Endothelial cell (in vitro differentiated cells): ENCODE results near the gene IQSEC1. TPM values are rescaled to one million over a fixed set of nuclear protein-coding genes. Genes with fewer than 3 reads are reported as not detected.

ENCODE experiments used
- DNase-seq: peaks from one replicate; pipeline ENCODE4 v3.0.0; 2021; ENCODE audit warnings: low spot score
- H3K27ac Mint-ChIP-seq: one replicate; pipeline ENCODE4 v1.8.0; 2021; ENCODE audit warnings: mixed read lengths, inconsistent platforms; ENCODE audit not compliant: unreplicated experiment
- H3K27me3 Mint-ChIP-seq: one replicate; pipeline ENCODE4 v1.8.0; 2021; ENCODE audit warnings: mild to moderate bottlenecking, moderate library complexity, mixed read lengths, inconsistent platforms; ENCODE audit not compliant: unreplicated experiment
- H3K36me3 Mint-ChIP-seq: one replicate; pipeline ENCODE4 v1.8.0; 2021; ENCODE audit warnings: mild to moderate bottlenecking, low read depth, mixed read lengths, inconsistent platforms; ENCODE audit not compliant: unreplicated experiment
- H3K4me1 Mint-ChIP-seq: one replicate; pipeline ENCODE4 v1.8.0; 2021; ENCODE audit warnings: mild to moderate bottlenecking, mixed read lengths, inconsistent platforms; ENCODE audit not compliant: unreplicated experiment
- H3K4me3 Mint-ChIP-seq: one replicate; pipeline ENCODE4 v1.8.0; 2021; ENCODE audit warnings: mild to moderate bottlenecking, mixed read lengths, inconsistent platforms; ENCODE audit not compliant: unreplicated experiment
- H3K9me3 Mint-ChIP-seq: one replicate; pipeline ENCODE4 v1.8.0; 2021; ENCODE audit warnings: mixed read lengths, inconsistent platforms; ENCODE audit not compliant: unreplicated experiment
- CTCF ChIP-seq: fragments of 200-600 bp; sonication (generic); IDR thresholded peaks from one replicate; pipeline ENCODE4 v1.5.0; 2021; ENCODE audit warnings: antibody characterized with exemption; ENCODE audit not compliant: unreplicated experiment
- total RNA-seq: library from RNA; stranded (reverse); fragmentation: NEBNext Ultra II Directional; extraction: Animal tissue kit (Norgen Biotek cat#: 25700); gene quantifications from one replicate; pipeline ENCODE4 v1.2.1, GENCODE V29; 2021; ENCODE audit not compliant: unreplicated experiment

The IQSEC1 gene
- total RNA-seq, 1 donor from 2014 or later = 75.3 TPM

GRCh38 chr3:12903000-12903800, 170.0 kb downstream of the IQSEC1 start:
- H3K27me3 Mint-ChIP-seq = peaks cover 14% of the 10 kb centered on the region
- H3K4me1 Mint-ChIP-seq = no peaks in the 10 kb centered on the region
- no peak for DNase-seq
- no peak overlapping the region for H3K4me3 Mint-ChIP-seq
- TF ChIP-seq CTCF = no peak
- H3K36me3 Mint-ChIP-seq = peaks cover 9% of the 10 kb centered on the region
- no peaks in the 10 kb centered on the region for H3K9me3 Mint-ChIP-seq
- no peak overlapping the region for H3K27ac Mint-ChIP-seq

- no peak for TF ChIP-seq CTCF
- H3K4me3 Mint-ChIP-seq = peak overlapping the region; percentile 21
Measured at GRCh38 chr3:12902181-12902999, 170.8 kb downstream of the IQSEC1 start.

GRCh38 chr3:12901623-12902045, 171.6 kb downstream of the IQSEC1 start:
- DNase-seq = no peak
- Mint-ChIP-seq H3K36me3 (peaks cover 4% of the 10 kb centered on the region), H3K27me3 (peaks cover 12% of the 10 kb centered on the region), H3K27ac (no peak overlapping the region), H3K4me1 (no peaks in the 10 kb centered on the region), H3K9me3 (no peaks in the 10 kb centered on the region), H3K4me3 (no peak overlapping the region)
- no peak for TF ChIP-seq CTCF

More at GRCh38 chr3:12902181-12902999, 170.8 kb downstream of the IQSEC1 start:
- no peaks in the 10 kb centered on the region for H3K9me3 Mint-ChIP-seq
- DNase-seq = no peak
- H3K27me3 Mint-ChIP-seq = peaks cover 11% of the 10 kb centered on the region
- no peak overlapping the region for H3K27ac Mint-ChIP-seq
- peaks cover 8% of the 10 kb centered on the region for H3K36me3 Mint-ChIP-seq
- no peaks in the 10 kb centered on the region for H3K4me1 Mint-ChIP-seq

GRCh38 chr3:12900885-12901411, 172.3 kb downstream of the IQSEC1 start:
- no peak overlapping the region for H3K4me3 Mint-ChIP-seq
- DNase-seq = no peak
- peaks cover 12% of the 10 kb centered on the region for H3K27me3 Mint-ChIP-seq
- peaks cover 4% of the 10 kb centered on the region for H3K36me3 Mint-ChIP-seq
- H3K9me3 Mint-ChIP-seq = no peaks in the 10 kb centered on the region
- no peak overlapping the region for H3K27ac Mint-ChIP-seq
- TF ChIP-seq CTCF = no peak
- peaks cover 1% of the 10 kb centered on the region for H3K4me1 Mint-ChIP-seq
